GM19455 (cell line): ENCODE measurements around the gene LYZL1.
"Not testable (repeated sequence)": the region's sequence is repeated elsewhere in the genome, so short reads cannot be mapped to it uniquely, and the experiment has no call there.

Experiments used
- ATAC-seq: cut with Tn5 transposase; IDR thresholded peaks from one replicate; pipeline ENCODE4 v1.9.1; 2021; ENCODE audit not compliant: unreplicated experiment

Gene LYZL1

GRCh38 chr10:29259498-29259897 is 29.4 kb upstream of the LYZL1 start:
- ATAC-seq: no peak

GRCh38 chr10:29263506-29263905 is 25.4 kb upstream of the LYZL1 start:
- no peak for ATAC-seq

GRCh38 chr10:29265210-29265768 is 23.6 kb upstream of the LYZL1 start:
- ATAC-seq: no peak

- no peak for ATAC-seq
These were observed 22.2 kb upstream of the LYZL1 start for GRCh38 chr10:29266641-29267040.

- no peak for ATAC-seq
These were observed 20.9 kb upstream of the LYZL1 start for GRCh38 chr10:29268011-29268410.

GRCh38 chr10:29269486-29269885 is 19.4 kb upstream of the LYZL1 start:
- no peak for ATAC-seq

- no peak for ATAC-seq
These were observed 18.0 kb upstream of the LYZL1 start for GRCh38 chr10:29270883-29271282.

- ATAC-seq: no peak
These were observed 17.0 kb upstream of the LYZL1 start for GRCh38 chr10:29271877-29272276.

GRCh38 chr10:29273478-29273877 is 15.4 kb upstream of the LYZL1 start:
- ATAC-seq: no peak

GRCh38 chr10:29276251-29276850 is 12.5 kb upstream of the LYZL1 start:
- ATAC-seq: no peak

GRCh38 chr10:29277296-29277695 is 11.6 kb upstream of the LYZL1 start:
- ATAC-seq: no peak

- ATAC-seq: no peak
These were observed 8.9 kb upstream of the LYZL1 start for GRCh38 chr10:29279779-29280487.

GRCh38 chr10:29280488-29280840 is 8.4 kb upstream of the LYZL1 start:
- no peak for ATAC-seq

- peak; percentile 72 for ATAC-seq
These were observed 3.2 kb upstream of the LYZL1 start for GRCh38 chr10:29285624-29286051.

GRCh38 chr10:29287635-29288034 is 1.2 kb upstream of the LYZL1 start:
- no peak for ATAC-seq

GRCh38 chr10:29291561-29291960 is 2.7 kb downstream of the LYZL1 start:
- ATAC-seq: not testable (repeated sequence)

GRCh38 chr10:29292406-29292805 is 3.5 kb downstream of the LYZL1 start:
- ATAC-seq: not testable (repeated sequence)

- no peak for ATAC-seq
These were observed 6.9 kb downstream of the LYZL1 start for GRCh38 chr10:29295813-29296212.

- no peak for ATAC-seq
These were observed 8.8 kb downstream of the LYZL1 start for GRCh38 chr10:29297678-29298077.

GRCh38 chr10:29301359-29301910 is 12.6 kb downstream of the LYZL1 start:
- no peak for ATAC-seq

- no peak for ATAC-seq
These were observed 13.6 kb downstream of the LYZL1 start for GRCh38 chr10:29302499-29302898.

- no peak for ATAC-seq
These were observed 15.6 kb downstream of the LYZL1 start for GRCh38 chr10:29304264-29304994.
